ENCODE measurements around the gene SCNN1A. TPM values are rescaled to one million over a fixed set of nuclear protein-coding genes. Genes with fewer than 3 reads are reported as not detected.

Gene SCNN1A
- total RNA-seq, 1 donor from 2014 or later: 7.1 TPM

DNA sequence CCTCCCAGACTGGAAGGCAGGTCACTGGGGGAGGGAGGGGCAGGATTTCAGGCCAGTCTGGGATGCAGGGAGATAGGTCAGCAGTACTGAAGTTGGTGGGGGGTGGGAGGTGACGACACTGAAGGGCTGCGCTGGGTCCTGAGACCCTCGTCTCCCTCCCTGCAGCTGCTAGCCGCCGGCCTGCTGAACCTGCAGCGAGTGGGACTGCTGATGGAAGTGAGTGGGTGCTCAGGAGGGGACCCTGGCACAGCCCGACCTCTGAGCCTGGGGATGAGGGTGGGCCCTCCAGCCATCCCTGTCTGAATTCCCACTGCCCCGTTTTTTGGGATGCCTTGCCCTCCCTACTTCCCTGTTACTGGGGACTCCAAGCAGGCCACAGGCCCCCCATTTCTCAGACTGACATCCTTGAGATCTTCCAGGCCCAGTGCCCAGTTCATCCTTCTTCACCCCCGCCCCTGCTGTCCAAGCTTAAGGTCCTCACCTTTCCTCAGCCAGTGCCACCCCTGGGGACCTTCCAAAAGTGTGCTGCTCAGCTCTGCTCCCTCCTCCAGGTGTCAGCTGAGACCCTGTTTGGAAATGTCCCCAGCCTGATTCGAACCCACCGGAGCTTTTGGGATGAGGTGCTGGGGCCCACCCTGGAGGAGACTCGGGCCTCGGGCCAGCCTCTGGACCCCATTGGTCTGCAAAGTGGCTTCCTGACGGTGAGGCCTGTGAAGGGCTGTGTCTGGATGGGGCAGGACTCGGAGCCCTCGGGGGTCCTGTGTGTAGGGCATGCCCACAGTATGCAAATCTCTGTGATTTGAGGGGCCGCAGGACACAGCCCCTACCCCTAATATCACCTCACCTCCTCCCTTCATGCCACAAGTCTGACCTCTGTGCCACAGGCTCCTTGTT lies 59.4 kb downstream of the SCNN1A start:
- DNase-seq: no peak

DNA sequence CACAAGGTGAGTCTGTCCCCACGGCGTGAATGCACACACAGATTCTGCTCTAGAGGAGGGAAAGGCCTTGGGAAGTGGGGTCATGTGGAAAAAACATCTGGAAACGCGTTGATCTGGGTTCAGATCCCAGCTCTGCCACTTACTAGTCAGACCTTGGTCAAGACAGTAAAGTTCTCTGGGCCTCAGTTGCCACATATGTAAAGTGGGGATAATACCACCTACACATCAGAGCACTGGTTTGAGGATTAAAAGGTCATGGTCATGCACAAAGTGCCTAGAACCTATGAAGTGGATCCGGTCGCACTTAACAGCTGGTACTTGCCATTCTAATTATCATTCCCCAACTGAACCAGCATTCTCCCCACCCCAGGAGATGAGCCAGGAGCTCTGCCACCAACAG lies 60.2 kb downstream of the SCNN1A start:
- no peak for DNase-seq

DNA sequence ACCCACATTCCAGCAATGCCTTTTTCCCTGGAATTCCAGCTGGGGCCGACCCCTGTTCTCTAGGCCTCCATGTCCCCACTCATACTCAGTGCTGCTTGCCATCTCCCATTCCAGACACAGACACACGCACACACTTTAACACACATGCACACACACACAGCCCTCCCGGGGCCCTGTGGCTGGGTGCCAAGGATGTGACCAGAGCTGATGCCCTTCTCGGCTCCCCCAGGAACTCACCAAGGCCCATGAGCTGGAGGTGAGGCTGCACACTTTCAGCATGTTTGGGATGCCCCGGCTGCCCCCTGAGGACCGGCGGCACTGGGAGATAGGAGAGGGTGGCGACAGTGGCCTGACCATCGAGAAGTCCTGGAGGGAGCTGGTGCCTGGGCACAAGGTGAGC lies 60.6 kb downstream of the SCNN1A start:
- no peak for DNase-seq

DNA sequence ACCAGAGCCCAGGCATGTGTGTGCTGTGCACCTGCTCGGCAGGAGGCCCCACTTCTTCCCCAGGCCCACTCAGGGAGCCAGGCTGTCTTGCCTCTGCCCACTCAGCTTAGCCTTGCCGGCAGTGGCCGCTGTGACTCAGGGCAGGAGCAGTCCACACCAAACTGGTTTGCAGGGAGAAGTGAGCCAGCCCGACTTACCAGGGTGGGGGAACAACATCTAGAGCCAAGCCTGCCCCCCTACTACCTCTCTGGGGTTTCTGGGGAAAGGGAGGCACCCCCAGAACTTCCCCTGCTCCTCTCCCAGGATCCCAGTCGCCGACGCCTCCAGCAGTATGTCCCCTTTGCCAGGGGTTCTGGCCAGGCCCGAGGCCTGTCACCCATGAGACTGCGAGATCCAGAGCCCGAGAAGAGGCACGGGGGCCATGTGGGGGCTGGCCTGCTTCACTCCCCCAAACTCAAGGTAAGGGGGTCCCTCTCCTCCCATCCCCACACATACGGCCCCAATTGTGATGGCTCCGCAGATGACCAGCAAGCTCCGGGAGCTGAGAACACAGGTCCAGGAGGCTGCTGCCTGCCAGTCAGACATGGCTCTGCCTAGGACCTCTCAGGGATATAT lies 61.9 kb downstream of the SCNN1A start:
- DNase-seq: no peak

DNA sequence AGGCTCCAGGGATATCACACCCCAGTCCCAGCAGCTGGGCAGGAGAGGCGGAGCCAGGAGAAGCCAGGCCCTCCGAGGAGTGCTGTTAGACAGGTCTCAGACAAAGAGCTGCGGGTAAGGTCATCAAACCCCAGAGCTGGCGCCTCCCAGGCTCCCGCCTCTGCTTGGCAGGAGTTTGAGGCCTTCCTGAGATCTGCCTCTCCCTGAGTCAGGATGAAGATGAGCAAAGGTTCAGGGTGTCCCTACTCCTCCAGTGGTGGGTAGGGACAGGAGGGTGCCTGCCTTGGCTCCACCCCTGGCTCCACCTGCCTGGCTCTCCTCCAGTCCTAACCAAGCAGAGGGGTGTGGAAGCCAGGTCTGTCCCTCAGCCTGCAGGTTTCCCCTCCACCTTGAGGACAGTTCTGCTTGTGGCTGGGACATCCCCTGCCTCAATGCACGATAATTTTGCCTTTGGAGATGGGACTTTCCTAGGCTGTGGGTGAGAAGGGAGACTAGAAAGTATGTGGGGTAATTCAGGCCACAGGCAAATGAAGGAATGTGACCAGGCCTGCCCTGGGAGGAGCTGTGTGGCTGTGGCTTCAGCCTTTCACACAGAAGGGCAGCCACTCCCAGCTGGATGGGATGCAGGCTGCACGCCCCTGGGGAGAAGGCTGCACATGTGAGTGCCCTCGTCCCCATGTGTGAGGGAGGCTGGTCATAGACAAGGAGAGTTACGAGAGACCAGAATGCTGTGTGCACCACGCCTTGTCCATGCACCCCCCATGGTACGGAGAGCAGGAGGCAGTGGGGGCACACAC lies 62.6 kb downstream of the SCNN1A start:
- no peak for DNase-seq

GRCh38 chr12:6311822-6312528 lies 63.4 kb downstream of the SCNN1A start:
- no peak for DNase-seq

- DNase-seq: no peak
Observed at GRCh38 chr12:6310771-6311610, 64.4 kb downstream of the SCNN1A start.

GRCh38 chr12:6307529-6307928 lies 67.8 kb downstream of the SCNN1A start:
- no peak for DNase-seq

DNA sequence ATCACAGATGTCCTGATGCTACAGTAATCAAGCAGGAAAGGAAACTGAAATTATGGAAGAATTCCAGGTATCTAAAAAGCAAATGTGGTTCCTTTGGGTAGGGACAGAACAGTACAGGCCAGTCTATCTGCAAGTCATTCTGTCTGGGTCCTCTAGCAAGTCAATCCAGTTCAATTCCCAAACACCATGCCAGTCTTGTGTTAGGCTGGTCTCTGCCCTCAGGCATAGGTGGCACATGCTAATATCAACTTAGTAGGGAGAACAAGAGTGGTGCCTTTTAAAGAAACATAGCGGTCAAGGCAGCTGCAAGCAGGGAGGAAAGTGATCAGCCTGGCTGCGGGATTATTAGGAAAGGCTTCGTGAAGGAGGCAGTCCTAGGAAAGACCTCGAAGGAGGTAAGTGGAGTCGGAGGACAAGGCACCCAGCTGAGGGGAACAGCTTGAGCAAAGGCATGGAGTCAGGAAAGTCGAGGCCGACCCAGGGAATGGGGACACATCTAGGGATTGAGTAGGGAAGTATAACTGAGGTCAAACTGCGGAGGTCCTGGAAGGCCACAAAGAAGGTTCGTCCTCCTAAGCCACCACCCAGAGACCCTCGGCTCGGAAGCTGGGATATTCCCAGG lies 68.7 kb downstream of the SCNN1A start:
- no peak for DNase-seq

DNA sequence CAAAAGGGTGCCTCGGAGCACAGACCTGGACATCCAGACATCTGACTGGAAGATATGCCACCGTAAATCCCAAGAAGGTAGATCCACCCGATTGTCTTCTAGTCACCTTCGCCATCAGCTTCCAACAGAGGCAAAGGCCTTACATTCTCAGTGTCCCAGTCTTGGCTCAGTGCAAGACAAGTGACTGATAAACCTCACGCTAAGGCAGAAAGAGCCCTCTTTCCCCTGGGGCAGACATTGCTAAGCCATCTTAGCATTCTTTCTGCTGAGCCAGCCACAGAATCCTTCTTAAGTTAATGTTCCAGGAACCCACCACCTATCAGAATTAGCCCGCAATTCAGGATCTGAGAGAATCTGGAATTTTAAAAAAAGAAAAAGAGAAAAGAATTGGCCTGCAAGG lies 69.2 kb downstream of the SCNN1A start:
- DNase-seq: no peak

- DNase-seq: no peak
Observed at GRCh38 chr12:6303071-6303470, 72.3 kb downstream of the SCNN1A start.

DNA sequence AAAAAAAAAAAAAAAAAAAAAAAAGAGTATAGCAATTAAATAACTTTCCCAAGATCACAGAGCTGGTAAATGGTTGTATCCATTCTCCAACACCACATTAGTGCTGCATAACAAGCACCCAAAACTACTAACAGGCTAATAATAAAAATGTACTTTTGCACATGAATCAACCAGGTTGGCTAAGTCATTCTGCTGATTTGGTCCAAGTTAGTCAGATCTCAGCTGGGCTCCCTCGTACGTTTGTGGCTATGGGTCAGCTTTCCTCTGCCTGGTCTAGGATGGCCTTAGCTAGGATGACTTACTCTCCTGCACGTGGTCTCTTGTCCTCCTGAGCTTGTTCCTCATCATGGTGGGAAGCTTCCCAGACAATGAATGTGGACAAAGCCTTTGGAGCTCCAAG lies 72.7 kb downstream of the SCNN1A start:
- DNase-seq: no peak

DNA sequence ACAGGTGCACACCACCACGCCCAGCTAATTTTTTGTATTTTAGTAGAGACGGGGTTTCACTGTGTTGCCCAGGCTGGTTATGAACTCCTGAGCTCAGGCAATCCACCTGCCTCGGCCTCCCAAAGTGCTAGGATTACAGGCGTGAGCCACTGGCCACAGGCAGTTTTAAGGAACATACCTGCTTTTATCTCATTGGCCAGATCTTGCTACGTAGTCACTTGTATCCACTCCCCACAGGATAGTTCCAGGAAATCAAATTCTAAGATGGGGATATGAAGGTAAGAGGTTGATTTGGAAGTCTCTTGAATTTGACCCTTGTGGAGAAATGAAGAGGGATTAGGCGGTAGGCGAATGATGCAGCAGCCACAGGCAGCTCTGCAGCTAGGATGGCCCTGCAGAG lies 73.6 kb downstream of the SCNN1A start:
- DNase-seq: no peak

GRCh38 chr12:6297170-6297569 lies 78.2 kb downstream of the SCNN1A start:
- DNase-seq: no peak

Other genes starting within 250 kb of the SCNN1A start
- gene CD9, start 175.2 kb downstream of the SCNN1A start, total RNA-seq: 517 and 1,153 TPM in 2 replicates
- gene PLEKHG6, start 64.9 kb downstream of the SCNN1A start, total RNA-seq: 0.09 TPM in 1 of 2 replicates, not detected in the other
- gene TNFRSF1A, start 33.5 kb downstream of the SCNN1A start, total RNA-seq: 58.9 and 67.6 TPM in 2 replicates
- gene LTBR, start 8.6 kb upstream of the SCNN1A start, total RNA-seq: 46.4 and 74.0 TPM in 2 replicates
- not detected in 2 replicates for gene CD27, start 69.4 kb upstream of the SCNN1A start, total RNA-seq
- gene TAPBPL, start 76.5 kb upstream of the SCNN1A start, total RNA-seq: 23.0 and 26.1 TPM in 2 replicates
- 0.51 and 4.1 TPM in 2 replicates for gene VAMP1, start 95.1 kb upstream of the SCNN1A start, total RNA-seq
- 86.4 and 167 TPM in 2 replicates for gene MRPL51, start 117.7 kb upstream of the SCNN1A start, total RNA-seq
- 28.2 and 102 TPM in 2 replicates for gene NCAPD2, start 118.5 kb upstream of the SCNN1A start, total RNA-seq
- gene GAPDH, start 159.0 kb upstream of the SCNN1A start, total RNA-seq: 4,017 and 6,422 TPM in 2 replicates
- 13.1 and 13.6 TPM in 2 replicates for gene IFFO1, start 180.5 kb upstream of the SCNN1A start, total RNA-seq
- gene NOP2, start 192.7 kb upstream of the SCNN1A start, total RNA-seq: 15.5 and 19.3 TPM in 2 replicates
- gene CHD4, start 231.8 kb upstream of the SCNN1A start, total RNA-seq: 213 and 302 TPM in 2 replicates